Glutamatergic neuron (in vitro differentiated cells): Measurements from ENCODE around the gene YTHDC2. TPM values are rescaled to one million over a fixed set of nuclear protein-coding genes. Genes with fewer than 3 reads are reported as not detected.

Experiments
- DNase-seq: peaks from one replicate; pipeline ENCODE4 v3.0.0; 2022
- H3K27ac Mint-ChIP-seq: one replicate; pipeline ENCODE4 v1.8.0; 2020; ENCODE audit warnings: mild to moderate bottlenecking, mixed read lengths, inconsistent platforms; ENCODE audit not compliant: unreplicated experiment
- H3K27me3 Mint-ChIP-seq: one replicate; pipeline ENCODE4 v1.8.0; 2020; ENCODE audit warnings: mild to moderate bottlenecking, moderate library complexity, mixed read lengths, inconsistent platforms; ENCODE audit not compliant: unreplicated experiment
- H3K36me3 Mint-ChIP-seq: one replicate; pipeline ENCODE4 v1.8.0; 2020; ENCODE audit warnings: mild to moderate bottlenecking, mixed read lengths, inconsistent platforms; ENCODE audit not compliant: unreplicated experiment
- H3K4me1 Mint-ChIP-seq: one replicate; pipeline ENCODE4 v1.8.0; 2020; ENCODE audit warnings: mild to moderate bottlenecking, low read depth, mixed read lengths, inconsistent platforms; ENCODE audit not compliant: unreplicated experiment
- H3K4me3 Mint-ChIP-seq: one replicate; pipeline ENCODE4 v1.8.0; 2020; ENCODE audit warnings: mild to moderate bottlenecking, mixed read lengths, inconsistent platforms; ENCODE audit not compliant: unreplicated experiment
- H3K9me3 Mint-ChIP-seq: one replicate; pipeline ENCODE4 v1.8.0; 2020; ENCODE audit warnings: mild to moderate bottlenecking, moderate library complexity, mixed read lengths, inconsistent platforms; ENCODE audit not compliant: unreplicated experiment
- CTCF ChIP-seq: fragments of 200-600 bp; sonication (generic); IDR thresholded peaks from one replicate; pipeline ENCODE4 v1.5.0; 2021; ENCODE audit not compliant: partially characterized antibody, unreplicated experiment
- total RNA-seq: library from RNA; stranded (reverse); fragmentation: NEBNext Ultra II Directional; extraction: Animal tissue kit (Norgen Biotek cat#: 25700); gene quantifications from one replicate; pipeline ENCODE4 v1.2.1, GENCODE V29; 2021; ENCODE audit not compliant: unreplicated experiment

Gene YTHDC2
- total RNA-seq, 1 donor from 2014 or later, result 39.9 TPM

DNA sequence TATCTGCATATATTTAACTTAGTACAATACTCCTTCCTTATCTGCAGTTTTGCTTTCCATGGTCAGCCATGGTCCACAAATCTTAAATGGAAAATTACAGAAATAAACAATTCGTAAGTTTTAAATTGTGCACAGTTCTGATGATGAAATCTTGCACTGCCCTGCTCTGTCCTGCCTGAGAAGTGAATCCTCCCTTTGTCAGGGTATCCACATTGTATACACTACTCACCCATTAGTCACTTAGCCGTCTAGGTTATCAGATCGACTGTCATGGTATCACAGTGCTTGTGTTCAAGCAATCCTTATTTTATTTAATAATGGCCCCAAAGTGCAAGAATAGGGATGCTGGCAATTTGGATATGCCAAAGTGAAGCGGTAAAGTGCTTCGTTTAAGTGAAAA is 8.3 kb upstream of the YTHDC2 start:
- Mint-ChIP-seq H3K27ac (no peak overlapping the region), H3K4me1 (peaks cover 4% of the 10 kb centered on the region), H3K36me3 (peaks cover 11% of the 10 kb centered on the region), H3K4me3 (no peak overlapping the region), H3K27me3 (no peaks in the 10 kb centered on the region), H3K9me3 (no peaks in the 10 kb centered on the region)
- TF ChIP-seq CTCF, result no peak
- DNase-seq, result no peak

DNA sequence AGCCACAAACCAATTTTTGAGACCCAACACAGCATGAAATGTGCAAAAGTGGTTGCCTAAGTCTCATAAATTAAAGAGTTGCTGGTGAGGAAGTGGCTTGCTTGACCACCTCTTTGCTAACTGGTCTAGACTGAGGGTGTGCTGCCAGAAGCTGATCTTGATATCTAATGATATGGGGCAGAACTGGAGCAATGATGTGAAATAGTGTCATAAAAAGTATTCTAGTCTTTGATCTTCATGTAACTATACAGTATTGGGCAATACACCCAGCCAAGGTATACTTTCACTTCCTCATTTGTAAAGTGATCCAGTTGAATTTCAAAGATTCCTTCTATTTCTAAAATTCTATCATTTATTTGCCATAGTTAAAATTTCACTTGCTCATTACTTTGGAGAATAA is 5.9 kb upstream of the YTHDC2 start:
- Mint-ChIP-seq H3K27ac (no peak overlapping the region), H3K4me1 (peaks cover 4% of the 10 kb centered on the region), H3K4me3 (no peak overlapping the region), H3K27me3 (no peaks in the 10 kb centered on the region), H3K9me3 (no peaks in the 10 kb centered on the region), H3K36me3 (no peaks in the 10 kb centered on the region)
- TF ChIP-seq CTCF, result no peak
- DNase-seq, result no peak

- no peaks in the 10 kb centered on the region for H3K9me3 Mint-ChIP-seq
- H3K4me1 Mint-ChIP-seq, result peaks cover 4% of the 10 kb centered on the region
- no peak overlapping the region for H3K27ac Mint-ChIP-seq
- DNase-seq, result no peak
- no peak overlapping the region for H3K4me3 Mint-ChIP-seq
- H3K27me3 Mint-ChIP-seq, result no peaks in the 10 kb centered on the region
- H3K36me3 Mint-ChIP-seq, result no peaks in the 10 kb centered on the region
- no peak for TF ChIP-seq CTCF
Observed at GRCh38 chr5:113508756-113509155, 4.7 kb upstream of the YTHDC2 start.

- no peak for DNase-seq
- Mint-ChIP-seq H3K4me1 (peaks cover 11% of the 10 kb centered on the region), H3K9me3 (peaks cover 2% of the 10 kb centered on the region), H3K4me3 (no peak overlapping the region), H3K27me3 (no peaks in the 10 kb centered on the region), H3K27ac (no peak overlapping the region), H3K36me3 (no peaks in the 10 kb centered on the region)
- no peak for TF ChIP-seq CTCF
Observed at GRCh38 chr5:113510836-113511451, 2.5 kb upstream of the YTHDC2 start.

DNA sequence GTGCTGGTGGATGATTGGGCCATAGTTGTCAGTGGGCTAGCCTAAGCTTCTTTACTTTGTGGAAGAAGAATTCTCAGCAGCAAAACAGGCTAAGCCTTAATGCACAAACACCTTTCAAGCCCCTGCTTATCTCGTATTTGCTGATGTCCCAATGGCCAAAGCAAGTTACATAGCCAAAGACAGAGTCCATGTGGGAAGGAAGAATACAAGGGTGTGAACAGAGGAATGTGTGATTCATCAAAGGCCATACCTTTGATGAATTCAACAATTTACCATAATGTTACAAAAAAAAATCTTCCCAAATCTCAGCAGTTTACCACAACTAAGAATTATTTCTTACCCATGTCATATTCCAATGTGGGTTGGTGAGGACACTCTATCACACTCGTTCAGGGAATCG is 1.2 kb upstream of the YTHDC2 start:
- no peak overlapping the region for H3K4me3 Mint-ChIP-seq
- no peak for TF ChIP-seq CTCF

More for the DNA sequence above, 1.2 kb upstream of the YTHDC2 start:
- Mint-ChIP-seq H3K9me3 (peaks cover 2% of the 10 kb centered on the region), H3K4me1 (peaks cover 14% of the 10 kb centered on the region), H3K36me3 (no peaks in the 10 kb centered on the region), H3K27me3 (no peaks in the 10 kb centered on the region), H3K27ac (no peak overlapping the region)
- no peak for DNase-seq
